HG03139 (cell line): Measurements from ENCODE around the gene BBS9.
"Not testable (repeated sequence)": the region's sequence is repeated elsewhere in the genome, so short reads cannot be mapped to it uniquely, and the experiment has no call there.

Source experiments
- ATAC-seq: cut with Tn5 transposase; IDR thresholded peaks from one replicate; pipeline ENCODE4 v1.9.1; 2021; ENCODE audit not compliant: unreplicated experiment

BBS9 gene

GRCh38 chr7:33423646-33424020 is 294.3 kb downstream of the BBS9 start:
- ATAC-seq: peak; percentile 69

DNA sequence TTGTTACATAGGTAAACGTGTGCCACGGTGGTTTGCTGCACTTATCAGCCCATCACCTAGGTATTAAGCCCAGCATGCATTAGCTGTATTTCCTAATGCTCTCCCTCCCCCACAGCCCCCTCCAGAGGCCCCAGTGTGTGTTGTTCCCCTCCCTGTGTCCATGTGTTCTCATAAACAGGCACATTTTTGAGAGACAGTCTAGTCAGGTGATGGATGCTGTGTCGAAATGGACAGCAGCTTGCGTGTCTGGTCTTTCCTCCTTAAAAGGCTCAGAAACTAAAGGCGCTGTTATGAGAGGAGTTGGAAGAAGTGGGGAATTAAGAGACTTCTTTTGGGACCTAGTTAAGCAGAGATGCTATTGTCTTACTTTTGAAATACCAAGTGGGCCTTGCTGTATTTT is 296.0 kb downstream of the BBS9 start:
- ATAC-seq: no peak

DNA sequence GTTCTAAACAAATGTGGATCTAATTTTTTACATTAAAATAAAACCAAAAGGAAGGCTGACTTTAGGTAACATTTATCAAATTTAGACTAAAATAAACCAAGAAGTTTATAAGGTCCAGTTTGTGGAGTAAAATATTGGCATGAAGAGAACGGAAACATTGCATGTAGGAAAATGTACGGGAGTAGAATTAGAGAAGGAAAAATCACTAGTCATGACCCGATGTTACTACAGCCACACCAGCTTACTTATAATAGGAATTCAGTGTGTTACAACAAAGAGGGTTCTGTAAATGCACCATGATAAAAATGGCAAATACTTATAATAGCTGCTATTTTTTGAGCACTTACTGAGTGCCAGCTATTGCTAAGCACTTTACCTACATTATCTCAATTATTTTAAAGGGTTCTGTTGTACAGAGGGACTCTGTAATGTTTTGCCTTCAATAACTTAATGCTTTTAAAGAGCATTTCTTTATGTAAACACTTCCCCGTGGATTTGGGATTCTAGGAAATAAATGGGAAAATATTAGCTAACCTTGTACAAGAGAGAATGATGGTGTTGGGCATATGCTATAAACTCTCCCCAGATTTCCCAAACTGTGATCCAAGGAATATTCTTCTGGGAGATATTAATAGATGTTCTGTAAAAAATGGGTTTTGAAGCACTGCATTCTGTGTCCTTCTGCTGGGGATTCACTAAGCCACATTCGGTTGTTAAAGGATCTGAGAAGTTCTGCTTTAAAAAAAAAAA is 296.7 kb downstream of the BBS9 start:
- ATAC-seq: no peak

DNA sequence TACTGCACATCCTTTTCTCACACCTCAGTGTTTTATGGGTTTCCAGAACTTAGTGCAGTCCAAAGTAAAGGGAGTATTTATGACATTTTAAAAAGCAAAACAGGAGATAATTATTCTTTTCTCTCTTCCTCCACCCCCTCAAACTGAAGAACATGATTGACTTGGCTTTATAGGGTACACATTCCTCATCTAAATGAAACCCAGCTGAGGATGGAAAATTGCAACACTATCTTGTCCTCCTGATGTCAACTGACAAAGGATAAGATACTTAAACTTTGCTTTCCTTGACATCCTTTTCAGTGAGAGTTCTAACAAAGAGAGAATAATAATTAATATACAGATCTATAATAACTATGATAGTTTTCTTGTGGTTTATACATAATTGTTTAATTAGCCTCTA is 299.1 kb downstream of the BBS9 start:
- no peak for ATAC-seq

GRCh38 chr7:33431543-33431942 is 302.2 kb downstream of the BBS9 start:
- ATAC-seq: no peak

- no peak for ATAC-seq
Measured at GRCh38 chr7:33432821-33433220, 303.5 kb downstream of the BBS9 start.

DNA sequence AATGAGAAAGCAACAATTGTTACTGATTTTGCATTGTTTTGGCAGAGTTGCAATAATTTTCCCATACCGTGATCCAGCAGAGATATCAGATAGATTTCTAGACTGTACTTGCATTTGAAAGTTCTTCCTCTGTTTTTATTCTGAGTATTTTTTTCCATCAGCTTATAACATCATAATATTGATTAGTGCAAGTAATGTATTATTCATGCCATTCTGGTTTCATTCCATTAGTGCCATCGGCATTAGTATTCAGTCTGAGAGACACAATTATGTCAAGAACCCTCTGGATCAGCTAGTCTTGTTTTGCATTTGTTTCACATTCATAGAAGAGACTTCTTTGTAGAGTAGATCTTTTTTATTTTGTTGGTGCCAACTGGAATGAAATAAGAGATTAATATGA is 304.0 kb downstream of the BBS9 start:
- ATAC-seq: no peak

DNA sequence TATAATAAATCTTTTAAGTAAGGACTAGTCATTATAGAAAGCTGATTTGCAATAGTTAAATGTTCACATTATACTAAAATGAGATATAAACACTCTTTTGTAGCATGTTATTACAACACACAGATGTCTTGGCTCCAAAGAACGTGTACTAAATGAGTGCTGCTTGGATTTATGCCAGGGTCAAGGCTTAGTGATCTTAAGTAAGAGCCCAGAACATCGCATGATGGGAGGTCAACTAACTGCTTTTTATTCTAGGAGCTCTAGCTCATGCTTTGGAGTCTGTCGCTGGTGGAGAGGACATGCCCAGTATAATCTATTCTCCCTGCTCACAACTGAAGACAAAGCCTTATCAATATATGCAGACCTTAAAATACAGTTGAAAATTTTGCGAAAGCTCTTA is 315.1 kb downstream of the BBS9 start:
- no peak for ATAC-seq

DNA sequence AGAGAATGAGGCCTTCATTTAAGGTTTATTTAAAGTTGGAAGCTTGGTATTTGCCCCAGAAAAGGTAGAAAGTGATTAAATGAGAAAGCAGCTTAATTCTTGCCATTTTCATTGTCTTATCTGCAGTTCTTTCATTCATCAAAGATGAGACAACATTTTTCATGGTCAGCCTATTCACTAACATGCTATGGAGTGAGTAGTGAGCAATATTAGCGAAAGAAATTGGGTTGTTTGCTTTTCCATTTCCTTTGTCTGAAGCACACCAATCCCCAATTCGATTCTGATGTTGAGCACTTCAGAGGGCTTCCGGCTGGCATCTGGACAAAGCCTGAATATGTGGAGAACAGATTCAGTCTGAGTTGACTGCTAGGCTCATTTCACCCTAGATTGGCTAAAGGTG is 317.2 kb downstream of the BBS9 start:
- no peak for ATAC-seq

GRCh38 chr7:33448035-33448434 is 318.7 kb downstream of the BBS9 start:
- no peak for ATAC-seq

DNA sequence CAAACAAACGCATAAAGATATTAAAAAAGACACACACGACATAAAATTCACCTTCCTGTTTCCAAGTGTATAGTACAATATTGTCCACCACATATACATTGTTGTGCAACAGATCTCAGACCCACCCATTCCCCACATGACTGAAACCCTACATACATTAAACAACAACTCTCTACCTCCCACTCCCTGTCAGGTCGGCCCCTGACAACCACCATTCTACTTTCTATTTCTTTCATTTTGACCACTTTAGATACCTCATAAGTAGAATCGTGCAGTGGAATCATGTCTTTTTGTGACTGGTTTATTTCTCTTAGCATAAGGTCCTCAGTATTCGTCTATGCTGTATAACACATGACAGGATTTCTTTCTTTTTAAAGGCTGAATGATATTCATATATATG is 320.5 kb downstream of the BBS9 start:
- no peak for ATAC-seq

DNA sequence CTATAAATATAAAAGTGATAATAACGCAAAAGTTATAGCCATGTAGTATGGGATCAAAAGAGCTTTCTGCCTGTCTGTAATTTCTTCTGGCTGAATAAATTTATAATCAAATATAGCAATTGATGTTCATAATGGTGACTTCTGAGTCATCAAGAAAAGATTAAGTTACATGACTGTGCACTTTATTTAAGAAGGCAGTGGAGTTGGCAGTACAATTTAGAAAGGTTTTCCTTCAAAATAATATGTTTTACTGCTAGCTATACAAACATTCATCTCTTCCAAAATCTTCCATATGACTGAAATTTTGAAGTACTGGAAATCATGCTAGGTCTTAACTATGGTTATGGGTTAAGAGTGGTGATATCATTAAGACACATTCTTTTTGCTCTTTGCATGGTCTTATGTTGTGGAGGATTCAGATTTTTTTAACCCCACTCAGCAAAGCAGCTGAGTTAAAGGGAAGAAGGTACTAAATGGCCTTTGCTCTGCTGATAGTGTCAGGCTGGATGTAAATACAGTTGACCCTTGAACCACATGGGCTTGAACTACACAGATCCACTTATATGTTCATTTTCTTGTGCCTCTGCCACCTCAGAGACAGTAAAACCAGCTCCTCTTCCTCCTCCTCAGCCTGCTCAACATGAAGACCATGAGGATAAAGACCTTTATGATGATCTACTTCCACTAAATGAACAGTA is 323.6 kb downstream of the BBS9 start:
- no peak for ATAC-seq

GRCh38 chr7:33457039-33457438 is 327.7 kb downstream of the BBS9 start:
- ATAC-seq: no peak

DNA sequence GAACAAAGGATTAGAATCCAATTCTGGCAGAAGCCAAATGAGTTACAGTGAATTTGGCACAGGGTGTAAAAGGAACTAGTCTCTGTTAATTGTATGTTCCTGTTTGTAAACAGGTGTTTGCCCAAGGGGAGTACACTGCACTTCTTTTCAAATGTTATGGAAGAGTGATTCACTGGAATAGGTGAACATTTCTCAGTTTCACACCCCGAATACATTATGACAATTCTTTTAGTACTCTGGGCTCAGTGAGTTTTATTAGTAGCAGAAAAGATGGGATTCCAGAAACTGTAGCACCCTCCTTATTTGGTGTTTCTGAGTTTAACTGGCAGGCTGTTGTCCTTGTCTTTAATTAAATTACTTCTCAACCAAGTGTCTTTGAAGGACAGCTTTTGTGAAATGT is 329.2 kb downstream of the BBS9 start:
- ATAC-seq: no peak

DNA sequence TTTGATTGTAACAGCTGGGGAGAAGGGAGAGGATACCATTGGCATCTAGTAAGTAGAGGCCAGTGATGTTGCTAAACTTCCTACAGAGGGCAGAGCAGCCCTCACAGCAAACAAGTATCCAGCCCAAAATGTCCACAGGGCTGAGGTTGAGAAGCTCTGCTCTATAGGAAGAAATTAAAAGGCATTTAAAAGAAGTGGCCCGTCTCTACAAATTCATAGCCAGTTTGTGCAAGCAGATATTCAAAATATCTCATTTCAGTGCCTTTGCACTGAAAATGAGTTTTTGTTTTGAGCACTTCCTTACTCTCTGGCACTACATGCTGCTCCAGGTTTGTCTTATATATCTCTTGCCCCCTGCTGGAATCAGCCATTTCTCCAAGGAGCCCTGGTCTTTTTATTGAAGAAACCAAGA is 330.0 kb downstream of the BBS9 start:
- no peak for ATAC-seq

GRCh38 chr7:33463131-33463530 is 333.8 kb downstream of the BBS9 start:
- no peak for ATAC-seq

DNA sequence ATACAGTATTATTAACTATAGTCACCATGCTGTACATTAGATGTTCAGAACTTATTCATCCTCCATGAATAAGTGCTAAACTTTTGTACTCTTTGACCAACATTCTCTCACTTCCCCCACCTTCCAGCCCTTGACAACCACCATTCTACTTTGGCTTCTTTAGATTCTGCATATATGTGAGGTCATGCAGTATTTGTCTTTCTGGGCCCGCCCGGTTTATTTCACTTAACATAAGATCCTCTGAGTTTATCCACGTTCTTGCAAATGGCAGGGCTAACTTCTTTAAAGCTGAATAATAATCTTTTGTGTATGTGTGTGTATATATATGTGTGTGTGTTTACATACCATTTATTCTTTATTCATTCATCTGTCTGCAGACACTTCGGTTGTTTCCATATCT is 336.8 kb downstream of the BBS9 start:
- ATAC-seq: no peak

- no peak for ATAC-seq
Measured at GRCh38 chr7:33471636-33472242, 342.4 kb downstream of the BBS9 start.

DNA sequence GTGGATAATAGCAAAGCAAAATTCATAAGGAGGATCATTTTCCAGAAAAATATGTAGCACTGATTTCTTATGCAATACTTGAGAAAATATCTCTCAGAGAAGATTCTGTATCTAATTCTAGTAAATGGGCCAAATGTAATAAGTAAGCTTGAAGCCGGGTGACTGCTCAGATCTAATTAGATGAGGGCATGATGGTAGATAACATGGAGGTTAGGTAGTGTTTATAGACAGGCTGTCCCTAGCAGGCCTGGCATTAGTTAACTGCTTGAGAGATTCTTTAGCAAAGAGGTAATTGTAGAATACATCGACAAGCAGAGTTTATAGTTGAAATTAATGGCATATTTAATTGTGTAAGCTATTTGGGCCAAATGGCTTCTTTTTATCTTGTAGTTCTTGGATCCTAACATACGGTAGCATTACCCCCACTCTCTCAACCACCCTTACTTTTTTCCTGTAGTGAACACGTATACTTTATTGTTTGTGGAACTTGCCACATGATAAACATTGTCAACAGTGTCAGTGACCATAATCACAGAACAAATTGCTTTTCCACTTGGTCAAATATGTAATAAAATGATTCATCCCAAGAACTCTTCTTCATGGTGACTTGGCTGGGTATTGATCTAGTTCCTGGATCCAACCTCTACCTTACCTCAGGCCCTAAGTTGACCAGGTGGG is 343.1 kb downstream of the BBS9 start:
- ATAC-seq: no peak

GRCh38 chr7:33477719-33478480 is 348.5 kb downstream of the BBS9 start:
- no peak for ATAC-seq

GRCh38 chr7:33484476-33484875 is 355.1 kb downstream of the BBS9 start:
- not testable (repeated sequence) for ATAC-seq
